ENCODE measurements around the gene TMOD1.
"Not testable (repeated sequence)": the region's sequence is repeated elsewhere in the genome, so short reads cannot be mapped to it uniquely, and the experiment has no call there.

The TMOD1 gene

DNA sequence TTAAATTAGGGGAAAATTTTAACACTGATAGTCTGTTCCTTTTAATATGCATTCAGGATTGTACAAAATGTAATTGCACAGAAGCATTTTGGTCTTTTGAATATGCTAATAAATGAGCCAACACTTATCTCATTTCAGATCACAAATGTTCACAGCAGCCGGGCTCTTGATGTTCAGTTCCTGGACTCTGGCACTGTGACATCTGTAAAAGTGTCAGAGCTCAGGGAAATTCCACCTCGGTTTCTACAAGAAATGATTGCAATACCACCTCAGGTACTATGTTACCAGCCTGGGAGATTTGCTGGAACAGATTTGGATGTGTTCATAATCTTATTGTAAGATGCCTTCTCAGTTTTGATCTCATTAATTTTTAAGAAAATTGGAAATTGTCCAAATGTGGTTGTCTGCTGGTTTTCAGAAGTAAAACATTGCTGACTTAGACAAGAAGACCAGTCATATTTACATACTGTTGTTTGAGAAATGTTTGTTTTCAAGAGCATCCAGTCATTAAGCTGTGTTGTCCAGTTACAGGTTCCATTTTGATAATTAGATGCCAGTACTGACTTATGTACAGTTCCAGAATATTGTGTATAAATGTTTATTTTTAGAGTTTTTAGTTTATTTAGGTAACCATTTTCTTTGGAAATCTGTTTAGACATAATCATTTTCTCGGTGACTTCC is 23.0 kb upstream of the TMOD1 start:
- H3K4me1 ChIP-seq (ENCODE audit: control insufficient read depth, insufficient read depth, low read length) = no peaks in the 10 kb centered on the region
- no peak for DNase-seq (ENCODE audit: low read depth)
- no peaks in the 10 kb centered on the region for H3K27me3 ChIP-seq (replicated peaks; ENCODE audit: control insufficient read depth, insufficient read depth, low read length)
- no peak overlapping the region for H3K9ac ChIP-seq (ENCODE audit: low read length)
- H3K36me3 ChIP-seq (ENCODE audit: control insufficient read depth, insufficient read depth, low read length, severe bottlenecking) = peaks cover 4% of the 10 kb centered on the region
- H3K9me3 ChIP-seq (ENCODE audit: control insufficient read depth, low read length) = no peaks in the 10 kb centered on the region
- H3K4me3 ChIP-seq (ENCODE audit: low read length) = no peak overlapping the region

DNA sequence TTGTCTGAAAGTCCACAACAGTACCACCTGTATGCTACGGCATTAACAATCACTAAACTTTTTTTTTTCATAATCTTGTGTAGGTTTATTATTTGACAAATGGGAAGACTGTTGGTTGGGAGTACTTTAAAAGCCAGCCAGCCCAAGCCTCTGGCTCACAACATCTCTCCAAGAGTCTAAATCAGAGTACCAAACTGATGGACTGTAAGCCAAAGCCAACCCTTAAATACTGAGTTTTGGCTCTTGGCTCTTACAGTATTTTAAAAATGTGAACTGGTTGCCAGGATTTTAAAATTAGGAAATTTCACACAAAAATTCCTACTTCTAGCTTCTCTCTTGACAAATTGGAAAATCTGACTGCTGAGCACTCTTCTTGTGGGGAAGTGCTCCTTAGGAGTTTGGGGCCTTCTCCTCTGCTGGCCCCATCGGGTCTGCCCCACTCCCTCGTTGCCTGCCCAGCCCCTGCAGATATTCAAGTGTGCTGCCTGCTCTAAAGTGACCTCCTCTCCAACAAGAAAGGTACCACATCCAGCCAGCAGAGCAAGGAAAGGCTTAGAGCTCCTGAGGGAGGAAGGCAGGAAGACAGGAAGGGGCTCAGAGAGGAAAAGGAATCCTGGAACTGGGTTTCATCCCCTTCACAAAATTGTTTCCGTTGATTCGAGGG is 21.8 kb upstream of the TMOD1 start:
- no peaks in the 10 kb centered on the region for H3K27me3 ChIP-seq (replicated peaks; ENCODE audit: control insufficient read depth, insufficient read depth, low read length)
- no peaks in the 10 kb centered on the region for H3K9me3 ChIP-seq (ENCODE audit: control insufficient read depth, low read length)
- no peak overlapping the region for H3K4me3 ChIP-seq (ENCODE audit: low read length)
- DNase-seq (ENCODE audit: low read depth) = no peak
- no peak overlapping the region for H3K9ac ChIP-seq (ENCODE audit: low read length)
- H3K36me3 ChIP-seq (ENCODE audit: control insufficient read depth, insufficient read depth, low read length, severe bottlenecking) = peaks cover 4% of the 10 kb centered on the region
- H3K4me1 ChIP-seq (ENCODE audit: control insufficient read depth, insufficient read depth, low read length) = no peaks in the 10 kb centered on the region

DNA sequence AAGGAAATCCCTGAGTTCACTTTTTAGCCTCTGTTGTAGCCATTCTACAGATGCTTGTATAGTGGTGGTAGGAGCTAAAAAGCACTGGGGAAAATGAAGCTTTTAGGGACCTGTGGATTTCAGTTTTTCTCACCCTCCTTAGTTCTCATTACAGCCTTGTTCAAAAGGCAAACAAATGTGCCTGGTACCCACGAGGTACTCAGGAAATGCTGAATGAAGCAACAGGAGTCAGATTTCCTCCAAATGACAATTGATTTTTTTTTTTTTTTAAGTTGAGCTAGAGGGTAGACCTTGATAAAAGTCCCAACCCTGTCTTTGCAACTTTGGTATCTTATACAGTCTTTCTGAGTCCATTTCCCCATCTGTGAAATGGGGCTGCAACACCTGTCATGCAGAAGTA is 21.3 kb upstream of the TMOD1 start:
- DNase-seq (ENCODE audit: low read depth) = no peak
- Histone ChIP-seq H3K36me3 (ENCODE audit: control insufficient read depth, insufficient read depth, low read length, severe bottlenecking) (peaks cover 2% of the 10 kb centered on the region), H3K9ac (ENCODE audit: low read length) (no peak overlapping the region)

DNA sequence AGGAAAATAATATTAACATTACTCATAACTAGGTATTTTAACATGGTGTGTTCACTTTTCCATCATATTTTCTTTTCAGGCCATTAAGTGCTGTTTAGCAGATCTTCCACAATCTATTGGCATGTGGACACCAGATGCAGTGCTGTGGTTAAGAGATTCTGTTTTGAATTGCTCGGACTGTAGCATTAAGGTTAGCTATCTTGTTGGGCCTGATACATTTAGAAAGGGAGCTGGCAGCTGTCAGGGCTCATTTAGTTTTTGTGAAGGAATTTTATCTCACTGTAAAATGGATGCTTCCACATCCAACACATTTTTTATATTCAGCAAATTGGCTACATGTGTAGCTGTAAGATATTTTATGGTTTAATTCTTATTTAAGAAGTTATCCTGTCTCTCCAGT is 20.7 kb upstream of the TMOD1 start:
- H3K9ac ChIP-seq (ENCODE audit: low read length) = no peak overlapping the region
- H3K4me1 ChIP-seq (ENCODE audit: control insufficient read depth, insufficient read depth, low read length) = no peaks in the 10 kb centered on the region
- H3K9me3 ChIP-seq (ENCODE audit: control insufficient read depth, low read length) = no peaks in the 10 kb centered on the region
- no peaks in the 10 kb centered on the region for H3K36me3 ChIP-seq (ENCODE audit: control insufficient read depth, insufficient read depth, low read length, severe bottlenecking)
- DNase-seq (ENCODE audit: low read depth) = no peak
- no peak overlapping the region for H3K4me3 ChIP-seq (ENCODE audit: low read length)
- no peaks in the 10 kb centered on the region for H3K27me3 ChIP-seq (replicated peaks; ENCODE audit: control insufficient read depth, insufficient read depth, low read length)

More for the DNA sequence above, 21.3 kb upstream of the TMOD1 start:
- Histone ChIP-seq H3K27me3 (replicated peaks; ENCODE audit: control insufficient read depth, insufficient read depth, low read length) (no peaks in the 10 kb centered on the region), H3K9me3 (ENCODE audit: control insufficient read depth, low read length) (no peaks in the 10 kb centered on the region), H3K4me3 (ENCODE audit: low read length) (no peak overlapping the region), H3K4me1 (ENCODE audit: control insufficient read depth, insufficient read depth, low read length) (no peaks in the 10 kb centered on the region)

DNA sequence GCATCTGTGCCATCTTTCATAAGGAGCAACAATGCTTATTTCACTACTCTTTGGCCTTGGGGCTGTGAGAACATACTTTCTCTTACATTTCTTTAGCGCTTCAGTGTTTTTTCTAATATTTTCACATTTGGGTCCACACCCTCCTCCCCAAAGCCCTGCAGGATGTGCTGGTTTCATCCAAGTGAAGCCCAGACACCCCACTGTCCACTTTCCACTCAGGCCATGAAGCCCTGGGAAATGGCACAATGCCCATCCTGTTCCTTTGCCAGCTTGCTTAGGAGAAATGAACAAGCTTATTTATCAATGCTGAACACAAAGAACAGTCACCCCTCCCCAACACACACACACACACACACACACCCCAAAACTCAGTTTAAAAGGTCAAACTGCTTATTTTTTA is 17.3 kb upstream of the TMOD1 start:
- no peak overlapping the region for H3K9ac ChIP-seq (ENCODE audit: low read length)
- H3K27me3 ChIP-seq (replicated peaks; ENCODE audit: control insufficient read depth, insufficient read depth, low read length) = no peaks in the 10 kb centered on the region
- H3K4me3 ChIP-seq (ENCODE audit: low read length) = no peak overlapping the region
- no peaks in the 10 kb centered on the region for H3K4me1 ChIP-seq (ENCODE audit: control insufficient read depth, insufficient read depth, low read length)
- no peak for DNase-seq (ENCODE audit: low read depth)
- peaks cover 5% of the 10 kb centered on the region for H3K36me3 ChIP-seq (ENCODE audit: control insufficient read depth, insufficient read depth, low read length, severe bottlenecking)
- H3K9me3 ChIP-seq (ENCODE audit: control insufficient read depth, low read length) = peaks cover 8% of the 10 kb centered on the region

DNA sequence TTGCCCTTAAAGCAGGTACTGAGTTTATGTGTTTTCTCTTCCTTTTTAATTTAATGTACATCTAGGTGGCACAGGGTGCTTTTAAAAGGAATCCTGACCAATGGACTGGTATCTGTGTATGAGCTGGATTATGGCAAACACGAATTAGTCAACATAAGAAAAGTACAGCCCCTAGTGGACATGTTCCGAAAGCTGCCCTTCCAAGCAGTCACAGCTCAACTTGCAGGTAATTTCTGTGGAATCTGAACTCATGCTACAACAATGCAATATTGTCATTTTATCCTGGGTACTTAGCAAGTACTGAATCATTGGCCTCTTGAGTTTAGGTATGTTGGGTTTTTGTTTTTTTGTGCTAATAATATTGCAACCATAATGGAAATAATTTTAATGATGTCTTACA is 14.4 kb upstream of the TMOD1 start:
- DNase-seq (ENCODE audit: low read depth) = no peak
- no peak overlapping the region for H3K9ac ChIP-seq (ENCODE audit: low read length)

DNA sequence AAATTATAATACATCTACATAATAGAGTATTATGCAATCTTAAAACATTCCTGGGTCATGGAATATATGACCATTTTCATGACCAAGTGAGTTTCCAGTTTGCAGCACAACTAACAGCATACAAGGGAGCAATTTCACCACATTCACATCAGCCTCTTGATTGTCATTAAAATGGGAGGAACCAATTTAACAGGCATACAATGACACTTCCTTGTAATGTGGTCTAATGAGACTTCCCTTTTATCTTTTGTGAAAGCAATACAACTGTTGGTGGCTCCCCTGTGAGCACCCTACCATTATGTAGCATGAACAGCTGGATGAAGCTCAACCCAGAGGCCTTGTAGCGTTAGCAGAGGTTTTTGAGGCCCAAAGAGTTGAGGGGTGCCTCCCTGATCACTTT is 13.6 kb upstream of the TMOD1 start:
- Histone ChIP-seq H3K9ac (ENCODE audit: low read length) (no peak overlapping the region), H3K4me1 (ENCODE audit: control insufficient read depth, insufficient read depth, low read length) (peaks cover 9% of the 10 kb centered on the region), H3K4me3 (ENCODE audit: low read length) (no peak overlapping the region), H3K36me3 (ENCODE audit: control insufficient read depth, insufficient read depth, low read length, severe bottlenecking) (peaks cover 5% of the 10 kb centered on the region), H3K9me3 (ENCODE audit: control insufficient read depth, low read length) (peaks cover 10% of the 10 kb centered on the region), H3K27me3 (replicated peaks; ENCODE audit: control insufficient read depth, insufficient read depth, low read length) (no peaks in the 10 kb centered on the region)
- DNase-seq (ENCODE audit: low read depth) = no peak

More for the DNA sequence above, 14.4 kb upstream of the TMOD1 start:
- Histone ChIP-seq H3K4me3 (ENCODE audit: low read length) (no peak overlapping the region), H3K9me3 (ENCODE audit: control insufficient read depth, low read length) (peaks cover 10% of the 10 kb centered on the region), H3K36me3 (ENCODE audit: control insufficient read depth, insufficient read depth, low read length, severe bottlenecking) (peaks cover 5% of the 10 kb centered on the region), H3K27me3 (replicated peaks; ENCODE audit: control insufficient read depth, insufficient read depth, low read length) (no peaks in the 10 kb centered on the region), H3K4me1 (ENCODE audit: control insufficient read depth, insufficient read depth, low read length) (peaks cover 9% of the 10 kb centered on the region)

DNA sequence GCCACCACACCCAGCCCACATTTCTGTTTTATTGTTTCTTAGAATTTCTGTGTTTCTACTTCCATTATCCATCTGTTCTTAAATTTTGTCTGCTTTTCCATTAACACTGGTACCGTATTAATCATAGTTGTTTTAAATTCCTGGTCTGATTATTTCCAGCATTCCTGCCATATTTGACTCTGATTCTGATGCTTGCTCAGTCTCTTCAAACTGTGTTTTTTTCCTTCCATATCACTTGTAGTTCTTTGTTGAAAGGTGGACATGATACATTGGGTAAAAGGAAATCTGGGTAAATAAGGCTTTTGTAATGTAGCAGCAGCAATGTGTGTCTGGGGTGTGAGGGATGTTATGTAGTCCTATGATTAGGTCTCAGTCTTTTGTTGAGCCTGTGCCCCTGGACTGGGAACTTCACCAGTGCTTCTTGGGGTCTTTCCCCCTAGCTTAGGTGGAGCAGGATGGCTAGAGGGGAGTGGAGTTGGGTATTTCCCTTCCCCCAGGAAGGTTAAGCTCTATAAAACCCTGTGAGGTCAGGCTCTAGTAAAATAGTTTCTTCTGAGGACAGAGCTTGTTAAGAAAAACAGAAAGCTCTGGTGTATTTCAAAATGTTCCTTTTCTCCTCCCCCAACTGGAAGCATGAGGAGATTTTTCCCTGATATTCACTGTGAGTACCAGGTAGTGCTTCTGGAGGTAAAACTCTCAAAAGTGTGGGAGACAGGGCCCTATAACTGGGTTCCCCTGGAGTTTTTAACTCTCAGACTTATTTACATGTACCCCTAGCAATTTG is 10.1 kb upstream of the TMOD1 start:
- H3K27me3 ChIP-seq (replicated peaks; ENCODE audit: control insufficient read depth, insufficient read depth, low read length) = no peaks in the 10 kb centered on the region
- H3K36me3 ChIP-seq (ENCODE audit: control insufficient read depth, insufficient read depth, low read length, severe bottlenecking) = peaks cover 5% of the 10 kb centered on the region
- H3K9me3 ChIP-seq (ENCODE audit: control insufficient read depth, low read length) = peaks cover 10% of the 10 kb centered on the region
- H3K4me1 ChIP-seq (ENCODE audit: control insufficient read depth, insufficient read depth, low read length) = peaks cover 9% of the 10 kb centered on the region
- H3K9ac ChIP-seq (ENCODE audit: low read length) = no peak overlapping the region
- DNase-seq (ENCODE audit: low read depth) = no peak
- H3K4me3 ChIP-seq (ENCODE audit: low read length) = no peak overlapping the region

DNA sequence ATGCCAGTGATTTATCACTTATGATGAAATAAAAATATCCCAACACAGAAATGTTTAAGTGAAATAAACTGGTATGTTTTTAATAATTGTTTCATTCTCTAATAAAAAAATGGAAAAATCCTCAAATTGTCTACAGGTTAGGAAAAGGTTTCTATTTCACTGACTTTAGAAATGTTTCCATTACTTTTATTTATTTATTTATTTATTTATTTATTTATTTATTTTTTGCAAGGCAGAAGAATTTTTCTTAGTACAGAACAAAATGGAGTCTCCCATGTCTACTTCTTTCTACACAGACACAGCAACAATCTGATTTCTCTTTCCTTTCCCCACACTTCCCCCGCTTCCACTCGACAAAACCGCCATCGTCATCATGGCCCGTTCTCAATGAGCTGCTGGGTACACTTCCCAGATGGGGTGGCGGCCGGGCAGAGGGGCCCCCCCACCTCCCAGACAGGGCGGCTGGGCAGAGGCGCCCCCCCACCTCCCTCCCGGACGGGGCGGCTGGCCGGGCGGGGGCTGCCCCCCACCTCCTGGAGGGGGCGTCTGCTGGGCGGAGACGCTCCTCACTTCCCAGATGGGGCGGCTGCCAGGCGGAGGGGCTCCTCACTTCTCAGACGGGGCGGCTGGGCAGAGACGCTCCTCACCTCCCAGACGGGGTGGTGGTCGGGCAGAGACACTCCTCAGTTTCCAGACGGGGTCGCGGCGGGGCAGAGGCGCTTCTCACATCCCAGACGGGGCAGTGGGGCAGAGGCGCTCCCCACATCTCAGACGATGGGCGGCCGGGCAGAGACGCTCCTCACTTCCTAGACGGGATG is 3.7 kb upstream of the TMOD1 start:
- not testable (repeated sequence) for DNase-seq (ENCODE audit: low read depth); H3K36me3 ChIP-seq (ENCODE audit: control insufficient read depth, insufficient read depth, low read length, severe bottlenecking); H3K9ac ChIP-seq (ENCODE audit: low read length); H3K4me3 ChIP-seq (ENCODE audit: low read length); H3K4me1 ChIP-seq (ENCODE audit: control insufficient read depth, insufficient read depth, low read length); H3K9me3 ChIP-seq (ENCODE audit: control insufficient read depth, low read length)
- H3K27me3 ChIP-seq (replicated peaks; ENCODE audit: control insufficient read depth, insufficient read depth, low read length) = peaks cover 16% of the 10 kb centered on the region

DNA sequence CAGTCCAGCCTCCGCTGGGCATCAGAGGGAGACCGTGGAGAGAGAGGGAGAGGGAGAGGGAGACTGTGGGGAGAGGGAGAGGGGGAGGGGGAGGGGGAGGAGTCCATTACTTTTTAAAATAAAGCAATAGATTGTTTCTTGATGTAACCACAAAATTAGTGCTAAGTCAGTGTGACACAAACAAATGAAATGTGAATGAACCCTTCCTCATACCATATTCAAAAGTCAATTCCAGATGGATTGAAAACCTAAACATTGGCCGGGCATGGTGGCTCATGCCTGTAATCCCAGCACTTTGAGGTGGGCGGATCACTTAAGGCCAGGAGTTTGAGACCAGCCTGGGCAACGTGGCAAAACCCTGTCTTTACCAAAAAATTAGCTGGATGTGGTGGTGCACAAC is 2.6 kb upstream of the TMOD1 start:
- H3K9me3 ChIP-seq (ENCODE audit: control insufficient read depth, low read length); H3K9ac ChIP-seq (ENCODE audit: low read length); DNase-seq (ENCODE audit: low read depth); H3K4me1 ChIP-seq (ENCODE audit: control insufficient read depth, insufficient read depth, low read length); H3K36me3 ChIP-seq (ENCODE audit: control insufficient read depth, insufficient read depth, low read length, severe bottlenecking); H3K4me3 ChIP-seq (ENCODE audit: low read length): not testable (repeated sequence)
- peaks cover 24% of the 10 kb centered on the region for H3K27me3 ChIP-seq (replicated peaks; ENCODE audit: control insufficient read depth, insufficient read depth, low read length)

DNA sequence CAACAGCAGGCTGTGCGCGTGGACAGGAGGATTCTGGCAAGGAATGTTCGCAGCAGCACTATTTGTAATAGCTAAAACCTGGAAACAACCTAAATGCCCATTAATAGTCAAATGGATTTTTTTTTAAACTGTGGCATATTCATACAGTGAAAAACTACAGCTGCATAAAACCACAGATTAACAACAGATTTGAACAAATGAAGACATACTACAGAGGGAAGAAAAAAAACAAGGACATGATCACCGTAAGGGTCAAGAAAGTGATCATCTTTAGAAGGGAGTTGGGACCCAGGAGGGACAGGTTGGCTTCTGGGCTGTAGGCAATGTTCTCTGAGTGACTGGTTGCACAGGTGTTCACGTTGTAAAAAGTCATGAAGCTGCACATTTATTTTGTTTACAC is 1.2 kb upstream of the TMOD1 start:
- no peak for DNase-seq (ENCODE audit: low read depth)
- H3K9me3 ChIP-seq (ENCODE audit: control insufficient read depth, low read length) = no peaks in the 10 kb centered on the region
- no peak overlapping the region for H3K4me3 ChIP-seq (ENCODE audit: low read length)
- peaks cover 27% of the 10 kb centered on the region for H3K27me3 ChIP-seq (replicated peaks; ENCODE audit: control insufficient read depth, insufficient read depth, low read length)
- H3K9ac ChIP-seq (ENCODE audit: low read length) = no peak overlapping the region
- no peaks in the 10 kb centered on the region for H3K36me3 ChIP-seq (ENCODE audit: control insufficient read depth, insufficient read depth, low read length, severe bottlenecking)
- H3K4me1 ChIP-seq (ENCODE audit: control insufficient read depth, insufficient read depth, low read length) = peaks cover 16% of the 10 kb centered on the region

Data from adipocyte (in vitro differentiated cells).